IPS DF 4.7 (cell line): ENCODE data around the gene GYPE.
"Not testable (repeated sequence)": the region's sequence is repeated elsewhere in the genome, so short reads cannot be mapped to it uniquely, and the experiment has no call there.

Experiments
- DNase-seq: peaks from one replicate; pipeline ENCODE4 v3.0.0-alpha.2; 2013; ENCODE audit warnings: low spot score; ENCODE audit errors: extremely low read depth

The GYPE gene

DNA sequence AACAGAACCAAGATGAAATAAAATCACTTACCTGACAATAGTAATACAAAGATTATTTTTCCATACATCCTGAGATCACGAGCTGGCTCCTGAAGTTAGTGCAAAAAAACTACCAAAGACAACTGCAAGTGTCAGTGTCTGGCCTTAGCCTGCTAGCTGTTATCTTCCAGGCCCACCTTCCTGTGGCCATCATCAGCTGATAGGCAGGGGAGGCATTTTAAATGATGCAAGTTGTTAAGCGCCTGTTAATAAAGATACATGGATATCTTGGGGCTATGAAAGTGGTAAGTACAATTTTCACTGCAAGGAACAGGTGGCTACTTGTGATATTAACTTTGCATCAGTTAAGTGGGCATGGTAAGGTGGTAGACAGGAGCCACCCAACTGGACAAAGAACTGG, at the start of gene GYPE:
Gene GYPE (minus strand): TSS at position 120 of the 400 bp plus-strand sequence. CDS start 52 bp downstream, at position 68.
- DNase-seq: not testable (repeated sequence)

DNA sequence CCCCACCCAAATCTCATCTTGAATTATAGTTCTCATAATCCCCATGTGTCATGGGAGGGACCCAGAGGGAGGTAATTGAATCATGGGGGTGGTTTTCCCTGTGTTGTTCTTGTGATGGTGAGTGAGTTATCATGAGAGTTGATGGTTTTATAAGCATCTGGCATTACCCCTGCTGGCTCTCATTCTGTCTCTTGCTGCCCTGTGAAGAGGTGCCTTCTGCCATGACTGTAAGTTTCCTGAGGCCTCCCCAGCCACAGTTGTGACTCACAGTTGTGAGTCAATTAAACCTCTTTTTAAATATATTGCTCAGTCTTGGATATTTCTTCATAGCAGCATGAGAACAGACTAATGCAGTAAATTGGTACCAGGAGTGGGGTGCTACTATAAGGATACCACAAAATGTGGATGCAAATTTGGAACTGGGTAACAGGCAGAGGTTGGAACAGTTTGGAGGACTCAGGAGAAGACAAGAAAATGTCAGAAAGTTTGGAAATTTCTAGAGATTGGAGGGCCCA, 46.2 kb upstream of the GYPE start:
- not testable (repeated sequence) for DNase-seq

DNA sequence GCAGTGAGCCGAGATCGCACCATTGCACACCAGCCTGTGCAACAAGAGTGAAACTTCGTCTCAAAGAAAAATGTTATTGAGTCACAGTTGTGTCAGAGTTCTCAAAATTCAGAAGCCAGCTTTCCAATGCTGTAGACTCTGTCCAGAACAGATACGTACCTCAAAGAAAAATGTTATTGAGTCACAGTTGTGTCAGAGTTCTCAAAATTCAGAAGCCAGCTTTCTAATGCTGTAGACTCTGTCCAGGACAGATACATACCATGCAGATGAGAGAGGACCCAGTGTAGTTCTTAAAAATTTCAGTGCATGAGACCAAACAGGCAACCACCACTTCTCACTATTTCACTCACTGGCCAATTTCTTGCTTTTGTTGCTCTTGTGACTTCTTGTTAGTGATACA, 45.6 kb upstream of the GYPE start:
- DNase-seq: not testable (repeated sequence)

DNA sequence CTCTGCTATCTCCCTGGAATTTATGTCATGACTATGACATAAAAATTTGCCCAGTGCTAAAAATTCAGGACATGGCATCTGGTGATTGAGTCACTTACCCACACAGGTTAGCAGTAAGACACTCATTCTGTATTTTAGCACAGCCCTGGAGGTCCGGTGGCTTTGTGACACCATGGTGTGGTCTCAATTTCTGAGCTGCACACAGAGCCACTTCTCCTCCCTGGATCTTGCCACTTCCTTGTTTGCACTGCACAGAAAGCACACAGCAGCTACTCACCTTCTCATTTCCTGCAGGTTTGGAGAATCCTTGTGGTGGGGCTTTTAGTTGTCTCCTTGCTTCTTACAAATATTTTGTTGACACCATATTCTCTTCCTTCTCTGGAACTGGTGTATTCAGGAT, 44.8 kb upstream of the GYPE start:
- not testable (repeated sequence) for DNase-seq

DNA sequence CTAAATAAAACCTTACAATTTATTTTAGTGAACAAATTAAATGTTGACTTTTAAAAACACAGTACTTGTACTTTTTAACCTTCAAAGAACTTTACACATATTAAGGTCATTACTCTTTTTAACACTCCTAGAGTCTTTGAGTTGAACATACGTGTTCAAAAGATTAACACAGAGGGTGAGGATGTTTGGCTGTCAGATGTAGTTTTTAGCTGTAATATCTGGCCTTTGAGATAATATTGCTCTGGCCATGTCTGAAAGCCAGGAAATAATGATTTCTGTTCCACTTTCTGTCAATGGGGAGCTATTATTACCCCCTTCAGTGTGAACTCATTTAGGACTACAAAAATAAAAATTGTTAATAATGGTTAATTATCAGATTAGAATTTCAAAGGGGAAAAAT, 42.1 kb upstream of the GYPE start:
- DNase-seq: not testable (repeated sequence)

DNA sequence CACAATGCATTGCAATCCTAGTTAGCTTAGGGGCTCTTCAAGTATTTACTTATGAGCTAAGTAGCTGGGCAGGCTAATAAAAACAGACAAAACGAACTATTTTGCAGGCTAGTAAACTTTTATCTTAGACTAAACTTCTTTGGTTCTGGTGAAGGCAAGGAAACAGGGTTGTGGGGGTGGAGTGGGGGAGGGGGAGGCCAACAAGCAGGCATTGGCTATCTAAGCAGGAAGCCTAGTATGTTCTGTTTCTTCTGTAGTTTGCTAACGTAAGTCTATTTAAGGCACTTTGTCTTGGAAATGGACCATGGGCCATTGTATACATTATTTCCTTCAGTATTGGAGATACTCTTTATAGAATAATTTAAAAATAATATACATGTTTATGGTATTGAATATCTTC, 35.3 kb upstream of the GYPE start:
- not testable (repeated sequence) for DNase-seq

DNA sequence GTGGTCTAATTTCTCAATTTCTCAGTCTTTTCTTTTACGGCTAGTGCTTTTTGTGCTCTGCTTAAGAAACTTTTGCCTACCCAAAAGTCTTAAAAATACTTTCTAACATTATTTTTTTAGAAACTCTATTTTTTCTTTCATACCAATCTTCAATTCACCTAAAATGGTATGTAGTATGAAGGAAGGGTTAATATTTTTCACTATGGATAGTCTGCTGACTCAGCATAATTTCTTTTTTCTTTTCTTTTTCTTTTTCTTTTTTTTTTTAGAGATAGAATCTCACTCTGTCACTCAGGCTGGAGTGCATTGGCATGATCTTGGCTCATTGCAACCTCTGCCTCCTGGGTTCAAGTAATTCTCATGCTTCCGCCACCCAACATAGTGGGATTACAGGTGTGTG, 34.2 kb upstream of the GYPE start:
- DNase-seq: no peak

DNA sequence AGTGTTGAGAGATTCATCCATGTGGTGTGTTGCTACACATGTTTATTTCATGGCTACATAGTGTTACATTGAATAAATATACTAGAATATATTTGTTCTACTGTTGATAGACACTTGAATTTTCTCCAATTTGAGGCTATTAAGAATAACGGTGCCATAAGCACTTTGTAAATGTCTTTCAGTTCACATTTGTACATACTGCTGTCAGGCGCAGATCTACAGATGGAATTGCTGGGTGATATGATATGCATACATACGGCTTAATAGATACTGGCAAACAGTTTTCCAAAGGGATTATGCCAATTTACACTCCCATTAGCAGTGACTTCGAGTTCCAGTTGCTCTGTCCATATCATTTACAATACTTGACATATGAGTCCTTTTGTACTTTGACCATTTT, 33.5 kb upstream of the GYPE start:
- not testable (repeated sequence) for DNase-seq

DNA sequence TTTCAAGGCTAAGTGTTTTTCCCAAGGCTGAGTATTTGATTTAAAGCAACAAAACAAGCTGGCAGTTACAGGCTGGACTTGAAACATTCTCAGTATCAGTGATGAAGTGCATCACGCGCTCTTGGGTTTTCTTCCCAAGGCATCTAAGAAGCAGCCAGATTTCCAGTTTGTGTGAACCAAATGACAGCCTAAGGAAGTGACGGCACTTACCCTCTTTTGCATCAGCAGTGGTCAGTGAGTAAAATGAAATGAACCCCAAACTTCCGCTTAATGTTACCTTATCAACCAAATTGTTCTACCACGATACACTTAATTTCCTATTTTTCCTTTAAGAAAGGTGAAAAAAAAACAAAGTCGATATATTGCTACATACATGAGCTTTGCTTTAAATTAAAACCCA, 15.8 kb upstream of the GYPE start:
- no peak for DNase-seq

DNA sequence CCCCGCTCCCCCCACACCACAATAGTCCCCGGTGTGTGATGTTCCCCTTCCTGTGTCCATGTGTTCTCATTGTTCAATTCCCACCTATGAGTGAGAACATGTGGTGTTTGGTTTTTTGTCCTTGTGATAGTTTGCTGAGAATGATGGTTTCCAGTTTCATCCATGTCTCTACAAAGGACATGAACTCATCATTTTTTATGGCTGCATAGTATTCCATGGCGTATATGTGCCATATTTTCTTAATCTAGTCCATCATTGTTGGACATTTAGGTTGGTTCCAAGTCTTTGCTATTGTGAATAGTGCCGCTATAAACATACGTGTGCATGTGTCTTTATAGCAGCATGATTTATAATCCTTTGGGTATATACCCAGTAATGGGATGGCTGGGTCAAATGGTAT, 11.1 kb upstream of the GYPE start:
- not testable (repeated sequence) for DNase-seq

DNA sequence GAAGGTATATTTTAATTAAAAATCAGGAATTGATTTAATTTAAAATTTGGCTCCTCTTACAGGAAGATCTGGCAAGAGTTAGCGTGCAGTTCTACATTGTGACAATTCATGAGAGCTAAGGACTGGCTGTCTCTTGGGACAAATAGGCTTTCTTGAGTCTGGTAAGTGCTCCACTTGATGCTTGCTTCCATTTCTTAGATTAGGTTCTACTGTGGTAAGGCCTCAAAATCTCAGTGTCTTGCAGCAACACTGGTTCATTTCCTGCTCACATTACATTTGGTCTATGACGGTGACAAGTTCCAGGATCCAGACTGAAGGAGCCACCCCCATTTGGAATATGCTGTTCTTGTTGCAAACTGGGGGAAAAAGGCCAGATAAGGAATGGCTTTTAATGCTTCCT, 7.1 kb upstream of the GYPE start:
- not testable (repeated sequence) for DNase-seq

DNA sequence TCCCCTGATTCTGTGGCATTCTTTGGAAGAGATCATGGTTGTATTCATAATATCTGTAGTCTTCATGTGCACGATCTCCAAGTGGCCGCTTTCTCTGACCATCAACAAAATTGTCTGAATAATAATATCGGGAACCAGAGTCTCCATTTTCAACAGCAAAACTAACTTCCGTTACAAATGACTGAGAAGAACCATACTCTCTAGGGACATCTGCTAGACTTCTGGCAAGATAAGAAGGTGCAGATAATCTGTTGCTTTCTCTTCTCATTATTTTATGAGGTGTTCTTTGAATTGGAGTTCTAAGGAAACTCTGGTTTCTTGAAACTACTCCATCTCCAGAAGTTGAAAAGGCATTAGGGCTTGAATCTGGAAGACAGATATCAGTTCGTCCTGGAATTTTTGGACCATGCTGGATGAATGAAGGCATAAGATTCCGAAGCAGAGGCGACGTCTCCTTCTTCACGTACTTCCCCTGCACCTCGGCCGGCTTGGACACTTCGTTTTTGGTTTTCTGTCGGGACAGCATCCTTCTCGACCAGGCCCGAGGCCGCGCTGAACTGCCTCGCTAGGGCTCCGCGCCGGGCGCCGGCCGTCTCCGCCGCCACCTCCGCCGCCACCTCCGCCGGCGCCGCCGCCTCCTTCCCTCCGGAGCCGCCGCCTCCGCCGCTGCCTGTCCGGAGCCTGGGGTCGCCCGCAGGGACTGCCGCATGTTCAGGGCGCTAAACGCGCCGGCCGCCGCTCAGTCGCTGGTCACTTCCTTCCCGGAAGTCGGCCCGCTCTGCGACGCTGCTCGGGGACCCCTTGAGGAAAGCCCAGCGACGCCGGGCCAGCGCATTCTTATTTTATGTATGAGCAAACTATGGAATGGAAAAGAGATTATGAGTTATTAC, 6.4 kb upstream of the GYPE start:
- DNase-seq: not testable (repeated sequence)

DNA sequence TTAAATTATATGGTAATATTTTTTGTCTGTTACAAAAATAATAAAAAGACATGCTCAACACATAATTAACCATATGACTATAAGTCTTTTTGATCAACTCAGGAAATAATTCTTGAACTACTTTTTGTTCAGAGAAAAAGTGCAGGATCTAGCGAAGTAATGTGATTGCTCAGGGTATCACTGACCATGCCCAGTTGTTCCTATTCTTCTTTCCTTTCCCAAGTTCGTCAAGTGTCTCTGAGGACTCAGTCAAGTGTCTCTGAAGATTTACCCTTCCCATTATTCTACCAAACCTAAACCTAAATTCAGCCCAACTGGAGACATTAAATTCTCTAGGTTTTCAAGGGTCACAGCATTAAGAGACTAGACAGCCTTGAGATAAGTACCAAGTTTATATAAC, 5.5 kb upstream of the GYPE start:
- not testable (repeated sequence) for DNase-seq

DNA sequence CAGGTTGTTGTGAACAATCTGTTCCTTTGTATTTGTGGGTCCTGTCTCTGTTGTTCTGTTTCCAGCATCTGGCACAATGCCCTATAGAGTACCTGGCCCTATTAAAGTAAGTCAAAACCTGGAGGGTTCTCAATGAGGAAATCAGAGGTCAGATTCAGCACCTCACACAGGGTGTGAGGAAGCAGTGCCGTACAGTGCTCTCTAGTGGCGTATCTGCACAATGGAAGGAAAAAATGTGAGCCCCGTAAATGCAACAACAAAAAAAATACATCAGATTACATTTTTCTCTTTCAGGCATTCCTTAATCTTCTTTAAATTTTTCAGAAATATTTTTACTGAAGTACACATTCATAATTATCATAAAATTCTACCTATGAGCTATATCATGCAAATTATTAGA, 2.5 kb upstream of the GYPE start:
- not testable (repeated sequence) for DNase-seq

DNA sequence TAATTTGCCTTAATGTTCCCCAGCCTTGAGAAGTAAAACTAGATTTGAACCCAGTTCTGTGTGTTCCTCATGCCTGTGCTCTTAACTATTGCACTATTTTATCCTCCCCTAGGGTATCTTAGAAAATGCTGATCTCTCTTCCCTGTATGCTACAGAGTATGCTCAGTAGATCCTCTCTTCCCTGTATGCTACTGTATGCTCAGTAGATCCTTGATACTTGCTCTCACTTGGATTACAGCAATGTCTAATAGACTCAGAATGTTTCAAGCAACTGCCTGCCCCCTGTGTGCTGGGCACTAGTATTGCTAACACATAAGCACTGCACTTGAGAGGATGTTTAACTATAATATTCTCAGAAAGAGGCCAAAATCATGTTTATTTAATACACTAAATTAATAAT, 928 bp downstream of the GYPE start:
- not testable (repeated sequence) for DNase-seq

DNA sequence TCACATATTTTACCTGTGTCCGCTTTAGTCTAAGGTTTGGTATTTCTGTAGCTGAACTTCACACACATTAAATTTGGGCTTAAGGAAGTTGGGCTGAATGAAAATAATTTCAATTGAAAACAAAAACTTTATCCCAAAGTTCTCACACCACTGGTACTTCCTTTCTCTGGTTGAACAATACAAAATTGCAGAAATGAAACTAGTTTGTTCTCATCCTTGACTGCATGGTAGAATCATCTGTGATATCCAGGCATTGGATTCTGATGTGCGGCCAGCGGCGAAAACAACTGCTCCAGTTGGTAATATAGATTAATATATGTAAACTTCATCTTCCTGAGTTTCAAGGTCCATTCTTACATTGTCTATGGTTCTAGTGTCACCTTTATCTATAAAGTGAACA, 15.0 kb downstream of the GYPE start:
- not testable (repeated sequence) for DNase-seq

DNA sequence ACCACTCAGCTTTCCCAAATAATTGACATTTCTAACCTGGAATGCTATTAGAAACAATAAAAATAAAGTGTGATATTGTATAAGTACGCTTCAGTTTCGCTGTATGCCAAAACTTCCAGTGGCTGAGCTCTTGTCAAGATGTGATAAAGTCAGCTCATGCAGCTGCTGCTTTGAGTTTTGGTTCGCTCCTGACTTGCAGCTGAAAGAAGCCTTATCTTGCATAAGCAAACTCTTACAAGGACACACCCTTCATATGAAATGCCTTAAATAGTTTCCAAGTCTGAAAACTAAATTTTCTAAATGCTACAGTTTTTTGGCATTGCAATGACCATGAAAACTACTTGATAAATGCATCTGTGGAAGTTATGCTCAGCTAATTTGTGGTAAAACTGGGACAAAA, 17.2 kb downstream of the GYPE start:
- not testable (repeated sequence) for DNase-seq

DNA sequence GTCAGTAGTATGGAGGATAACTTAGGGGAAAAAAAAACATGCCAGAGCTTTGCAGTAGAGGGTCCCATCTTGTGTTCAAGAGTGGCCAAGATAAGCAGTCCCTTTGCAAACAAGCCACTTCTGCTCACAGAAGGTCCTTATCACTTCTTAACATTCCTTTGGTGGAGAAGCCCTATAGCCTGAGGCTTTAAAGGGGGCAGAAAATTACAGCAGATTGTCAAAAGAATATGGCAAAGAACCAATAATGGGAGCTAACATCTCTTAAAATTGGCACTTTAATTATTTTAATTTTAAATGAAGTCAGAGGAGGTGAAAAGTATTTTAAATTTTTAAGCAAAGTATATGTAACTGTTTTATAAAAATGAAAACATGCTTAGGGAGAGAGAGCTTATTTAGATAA, 20.4 kb downstream of the GYPE start:
- not testable (repeated sequence) for DNase-seq

DNA sequence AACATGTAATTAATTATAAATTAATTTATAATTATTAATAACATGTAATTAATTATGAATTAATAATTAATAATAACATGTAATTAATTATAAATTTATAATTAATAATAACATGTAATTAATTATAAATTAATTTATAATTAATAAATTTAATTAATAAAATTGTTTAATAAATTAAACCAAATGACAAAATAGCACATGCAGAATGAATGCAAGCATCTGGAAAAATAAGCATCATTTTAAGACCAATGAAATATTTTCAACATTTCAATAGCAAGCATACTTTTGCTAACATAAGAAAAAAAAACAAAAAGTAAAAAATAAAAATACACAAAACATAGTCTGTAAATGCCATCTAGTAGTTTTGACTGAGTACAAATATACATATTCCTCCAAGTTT, 21.8 kb downstream of the GYPE start:
- no peak for DNase-seq

DNA sequence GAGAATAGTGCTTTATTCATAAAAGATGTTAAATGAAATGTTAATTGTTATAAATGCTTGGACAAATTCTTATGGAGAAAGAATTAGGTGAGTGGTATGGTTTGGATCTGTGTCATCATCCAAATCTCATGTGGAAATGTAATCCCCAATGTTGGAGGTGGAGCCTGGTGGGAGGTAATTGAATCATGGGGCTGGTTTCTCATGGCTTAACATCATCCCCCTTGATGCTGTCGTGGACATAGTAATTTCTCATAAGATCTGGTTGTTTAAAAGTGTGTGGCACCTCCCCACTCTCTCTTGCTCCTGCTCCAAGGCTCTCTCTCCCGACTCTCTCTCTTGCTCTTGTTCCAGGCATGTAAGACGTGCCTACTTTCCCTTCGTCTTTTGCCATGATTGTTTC, 22.5 kb downstream of the GYPE start:
- DNase-seq: no peak

DNA sequence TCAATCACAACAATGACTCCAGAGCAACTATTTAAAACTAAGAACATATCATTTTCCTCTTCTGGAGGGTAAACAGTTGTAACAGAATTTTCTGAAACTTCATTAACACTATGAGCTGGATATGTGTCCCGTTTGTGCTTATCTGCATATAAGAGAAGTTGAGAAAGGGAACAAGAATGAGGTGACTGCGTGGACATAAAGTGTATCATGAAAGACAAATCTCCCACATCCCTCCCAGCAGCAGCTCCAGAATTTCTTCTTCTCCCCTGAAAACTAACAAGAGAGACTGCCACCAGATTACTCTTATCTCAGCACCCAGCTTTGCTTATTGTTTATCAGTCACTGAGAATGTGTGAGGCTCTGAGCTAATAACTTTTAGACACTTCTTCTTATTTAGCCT, 25.8 kb downstream of the GYPE start:
- DNase-seq: not testable (repeated sequence)

DNA sequence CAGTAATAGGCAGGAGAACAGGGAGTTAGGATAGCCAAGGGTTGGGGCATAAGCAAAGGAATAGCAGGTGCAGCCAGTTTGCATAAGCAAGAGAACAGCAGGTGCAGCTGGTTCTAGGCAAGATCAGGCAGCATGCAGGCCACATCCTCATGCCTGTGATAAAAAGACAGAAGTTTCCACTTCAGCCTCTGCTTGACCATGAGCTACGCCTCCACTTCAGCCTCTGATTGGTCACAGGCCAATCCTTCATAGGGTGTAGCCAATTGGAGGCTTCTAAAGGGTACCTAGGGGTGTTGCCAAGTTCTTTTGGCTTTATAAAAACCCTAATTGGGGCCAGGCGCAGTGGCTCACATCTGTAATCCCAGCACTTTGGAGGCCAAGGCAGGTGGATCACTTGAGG, 30.0 kb downstream of the GYPE start:
- not testable (repeated sequence) for DNase-seq
